Measurements from ENCODE around the gene TARBP2.
A peak's percentile ranks its signal among the peaks of the same experiment; 100 is the strongest.

Gene TARBP2, protein sequence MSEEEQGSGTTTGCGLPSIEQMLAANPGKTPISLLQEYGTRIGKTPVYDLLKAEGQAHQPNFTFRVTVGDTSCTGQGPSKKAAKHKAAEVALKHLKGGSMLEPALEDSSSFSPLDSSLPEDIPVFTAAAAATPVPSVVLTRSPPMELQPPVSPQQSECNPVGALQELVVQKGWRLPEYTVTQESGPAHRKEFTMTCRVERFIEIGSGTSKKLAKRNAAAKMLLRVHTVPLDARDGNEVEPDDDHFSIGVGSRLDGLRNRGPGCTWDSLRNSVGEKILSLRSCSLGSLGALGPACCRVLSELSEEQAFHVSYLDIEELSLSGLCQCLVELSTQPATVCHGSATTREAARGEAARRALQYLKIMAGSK

DNA sequence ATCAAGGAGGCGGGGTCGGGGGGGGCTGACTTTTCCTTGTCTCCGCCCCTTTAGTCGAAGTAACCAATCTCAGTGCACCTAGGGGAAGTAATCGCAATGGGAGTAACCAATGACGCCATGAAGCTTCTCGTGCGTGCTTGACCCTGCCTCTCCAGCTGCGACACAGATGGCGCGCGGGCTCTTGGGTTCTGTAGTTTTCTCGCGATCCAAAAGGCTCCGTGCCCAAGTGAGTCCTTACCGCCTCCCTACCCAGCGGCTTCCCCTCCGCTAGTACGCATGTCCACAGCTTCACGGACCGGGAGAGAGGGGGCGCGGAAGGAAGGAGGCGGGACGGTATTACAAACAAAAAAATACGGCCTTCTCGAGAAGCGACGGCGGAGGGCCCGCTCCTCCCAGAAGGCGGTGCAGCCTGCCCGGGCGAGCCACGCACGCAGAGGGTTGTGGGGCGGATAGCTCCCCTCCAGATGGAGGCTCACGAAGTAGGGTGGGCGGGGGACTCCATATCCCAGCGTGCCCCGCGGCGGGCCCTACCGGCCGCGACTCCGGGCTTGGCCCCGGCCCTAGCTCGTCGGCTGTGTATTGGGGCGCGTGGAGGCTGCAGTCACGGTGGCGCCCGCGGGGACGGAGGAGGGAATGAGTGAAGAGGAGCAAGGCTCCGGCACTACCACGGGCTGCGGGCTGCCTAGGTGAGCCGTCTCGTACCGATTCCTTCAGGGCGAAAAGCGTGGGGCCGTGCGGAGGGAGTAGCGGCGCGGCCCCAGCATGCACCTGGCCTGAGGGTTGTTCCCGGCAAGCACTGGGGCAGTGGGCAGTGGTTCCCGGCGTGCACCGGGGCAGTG lies at the start of gene TARBP2:
TARBP2 (plus strand) TSS at position 508 of the 839 bp plus-strand sequence; CDS start at position 634, 126 bp downstream.
- peaks cover 14% of the 10 kb centered on the region for H3K36me3 Mint-ChIP-seq
- H3K4me1 Mint-ChIP-seq = peaks cover 47% of the 10 kb centered on the region
- H3K4me3 Mint-ChIP-seq = peak within 1 kb of the TSS; percentile 80
- peak; percentile 97 for DNase-seq
- CTCF ChIA-PET = interaction anchor here (0.6 to 2.3 kb wide), 9 partner anchors 8 to 180 kb away, joined by 3 to 8 read pairs (median 6); partner anchors contain the start of gene AAAS
- no peaks in the 10 kb centered on the region for H3K9me3 Mint-ChIP-seq
- H3K27me3 Mint-ChIP-seq = no peaks in the 10 kb centered on the region
- H3K27ac Mint-ChIP-seq = peak within 1 kb of the TSS; percentile 96

DNA sequence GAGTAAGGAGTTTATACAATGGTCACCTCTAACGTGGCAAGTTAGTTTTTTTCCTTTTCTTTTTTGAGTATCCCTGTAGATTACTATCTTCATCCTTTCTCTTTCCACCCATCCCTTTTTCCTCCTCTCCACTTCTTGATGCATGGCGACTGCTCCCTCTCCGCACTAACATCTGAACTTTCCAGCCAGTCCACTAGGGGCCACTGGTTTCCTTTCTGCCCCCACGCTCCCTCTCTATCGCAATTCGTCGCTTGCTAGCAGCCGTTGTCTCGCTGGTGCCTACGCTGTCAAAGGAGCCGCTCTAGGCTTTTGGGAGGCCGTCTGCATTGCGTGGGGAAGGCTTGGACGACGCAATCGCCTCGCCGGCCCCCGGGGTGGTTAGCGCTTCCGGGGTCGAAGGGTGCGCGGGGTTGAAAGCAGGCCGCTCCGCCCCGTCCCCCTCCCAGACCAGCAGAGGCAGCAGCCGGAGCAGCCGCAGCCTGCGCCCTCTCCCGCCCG lies 49.4 kb upstream of the TARBP2 start, which contains the start of gene PCBP2:
PCBP2 (plus strand) TSS at position 442 of the 498 bp plus-strand sequence. CDS start 2,699 bp downstream, outside the sequence.
- H3K27ac Mint-ChIP-seq = peak within 1 kb of the TSS; percentile 99
- H3K4me3 Mint-ChIP-seq = peak within 1 kb of the TSS; percentile 99
- peak; percentile 99 for DNase-seq
- H3K4me1 Mint-ChIP-seq = peaks cover 41% of the 10 kb centered on the region
- H3K27me3 Mint-ChIP-seq = no peaks in the 10 kb centered on the region
- peaks cover 47% of the 10 kb centered on the region for H3K36me3 Mint-ChIP-seq
- H3K9me3 Mint-ChIP-seq = no peaks in the 10 kb centered on the region
- CTCF ChIA-PET = no interaction called here

DNA sequence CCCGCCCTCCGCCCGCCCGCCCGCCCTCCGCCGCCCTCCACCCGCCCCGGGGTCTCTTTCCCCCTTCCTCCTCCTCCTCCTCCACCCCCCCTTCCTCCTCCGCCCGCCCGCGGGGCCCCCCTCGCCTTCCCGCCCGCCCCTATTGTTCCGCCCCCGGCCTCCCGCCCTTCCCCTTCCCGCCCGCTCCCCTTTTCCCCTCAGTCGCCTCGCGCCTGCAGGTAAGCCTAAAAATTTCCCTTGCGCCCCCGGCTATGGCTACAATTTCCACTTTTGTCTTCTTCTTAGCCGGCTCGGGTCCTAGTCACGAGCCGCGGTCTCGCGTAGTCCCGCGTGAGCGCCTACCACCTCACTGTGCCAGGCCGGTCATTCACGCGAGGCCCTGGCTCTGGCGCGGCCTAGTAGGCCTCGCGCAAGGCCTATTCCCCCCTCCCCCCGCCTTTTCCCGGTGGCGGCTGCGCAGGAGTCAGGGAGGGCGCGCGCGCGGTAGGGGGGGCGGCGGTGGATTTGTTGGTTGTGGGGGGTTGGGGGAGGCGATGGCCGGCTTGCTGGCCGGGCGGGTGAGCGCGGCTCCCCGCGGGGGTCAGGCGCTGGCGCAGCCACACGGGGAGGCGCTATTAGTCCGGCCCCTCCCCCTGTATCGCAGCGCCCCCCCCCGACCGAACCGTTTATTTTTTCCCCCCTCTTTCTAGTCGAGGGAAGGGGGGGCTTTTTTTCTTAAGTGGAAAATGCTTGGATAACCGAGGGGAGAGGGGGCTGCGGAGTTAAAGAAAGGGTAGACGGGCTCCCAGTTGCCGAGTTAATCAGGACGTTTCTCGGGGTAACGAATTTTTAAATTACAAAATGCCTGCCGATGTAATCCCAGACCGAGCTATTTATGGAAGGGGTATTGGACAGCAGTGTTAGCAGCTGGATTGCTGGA lies 48.7 kb upstream of the TARBP2 start:
- Mint-ChIP-seq H3K4me1 (peaks cover 41% of the 10 kb centered on the region), H3K36me3 (peaks cover 51% of the 10 kb centered on the region), H3K9me3 (no peaks in the 10 kb centered on the region), H3K4me3 (peak overlapping the region; percentile 99), H3K27ac (peak overlapping the region; percentile 99), H3K27me3 (no peaks in the 10 kb centered on the region)
- DNase-seq = peak; percentile 81
- CTCF ChIA-PET = interaction anchor here (0.6 to 1.2 kb wide), 2 partner anchors 14 to 126 kb away, joined by 3 read pairs; no protein-coding TSS in a partner anchor

DNA sequence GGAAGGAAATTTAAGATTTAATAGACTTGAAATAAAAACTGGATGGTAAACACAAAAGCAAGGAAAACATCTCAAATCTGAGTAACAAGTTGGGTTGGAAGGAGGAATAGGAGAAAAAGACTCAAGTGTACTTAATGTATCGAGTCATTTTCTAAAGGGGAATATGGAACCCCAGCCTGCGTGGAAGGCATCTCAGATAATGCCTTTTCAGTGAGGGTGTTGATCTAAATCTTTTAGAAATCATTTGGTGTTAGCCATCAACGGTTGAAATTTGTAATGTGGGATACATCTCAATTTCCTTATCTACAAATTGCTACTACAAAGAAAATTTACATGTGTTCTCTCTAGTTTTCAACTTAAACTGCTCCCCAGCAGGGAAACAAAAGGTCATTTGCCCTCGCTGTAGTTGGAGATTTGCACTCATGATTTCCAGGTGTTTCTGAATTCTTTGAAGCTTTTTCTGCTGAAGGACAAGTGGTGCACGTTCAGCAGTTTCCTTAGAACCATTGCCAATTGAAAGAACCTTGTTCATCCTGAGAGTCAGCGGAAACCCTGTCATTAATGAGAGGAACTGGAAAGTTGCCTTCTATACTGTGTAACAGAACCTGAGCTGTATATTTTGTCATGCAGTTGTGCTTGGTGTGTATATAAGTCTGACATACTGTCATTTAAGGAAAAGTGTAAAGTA lies 47.0 kb upstream of the TARBP2 start:
- CTCF ChIA-PET = interaction anchor here (0.8 to 2.3 kb wide), 6 partner anchors 12 to 132 kb away, joined by 3 to 9 read pairs (median 4); partner anchors contain the start of gene AAAS
- H3K9me3 Mint-ChIP-seq = no peaks in the 10 kb centered on the region
- H3K4me3 Mint-ChIP-seq = peak overlapping the region; percentile 99
- no peak for DNase-seq
- H3K27me3 Mint-ChIP-seq = no peaks in the 10 kb centered on the region
- peaks cover 41% of the 10 kb centered on the region for H3K4me1 Mint-ChIP-seq
- peaks cover 52% of the 10 kb centered on the region for H3K36me3 Mint-ChIP-seq
- H3K27ac Mint-ChIP-seq = peak overlapping the region; percentile 99

DNA sequence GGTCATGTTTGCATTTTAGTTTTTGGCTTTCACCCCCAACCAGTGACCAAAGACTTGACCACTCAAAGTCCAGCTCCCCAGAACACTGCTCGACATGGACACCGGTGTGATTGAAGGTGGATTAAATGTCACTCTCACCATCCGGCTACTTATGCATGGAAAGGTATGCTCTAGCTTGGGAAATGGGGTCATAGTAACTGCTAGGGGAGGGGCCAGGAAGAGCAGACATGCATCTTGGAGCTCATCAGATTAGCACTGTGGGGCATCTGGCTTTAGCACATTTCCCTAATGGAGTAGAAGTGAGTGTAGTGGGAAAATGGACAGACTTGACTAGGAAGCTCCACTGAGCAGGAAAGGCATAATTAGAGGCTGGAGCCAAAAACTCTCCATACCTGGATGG lies 46.4 kb upstream of the TARBP2 start:
- peak overlapping the region; percentile 99 for H3K4me3 Mint-ChIP-seq
- H3K27me3 Mint-ChIP-seq = no peaks in the 10 kb centered on the region
- CTCF ChIA-PET = interaction anchor here (0.7 to 2.3 kb wide), 6 partner anchors 19 to 133 kb away, joined by 3 to 9 read pairs (median 4); partner anchors contain the start of gene AAAS
- H3K4me1 Mint-ChIP-seq = peaks cover 43% of the 10 kb centered on the region
- no peaks in the 10 kb centered on the region for H3K9me3 Mint-ChIP-seq
- DNase-seq = no peak
- no peak overlapping the region for H3K27ac Mint-ChIP-seq
- peaks cover 56% of the 10 kb centered on the region for H3K36me3 Mint-ChIP-seq

DNA sequence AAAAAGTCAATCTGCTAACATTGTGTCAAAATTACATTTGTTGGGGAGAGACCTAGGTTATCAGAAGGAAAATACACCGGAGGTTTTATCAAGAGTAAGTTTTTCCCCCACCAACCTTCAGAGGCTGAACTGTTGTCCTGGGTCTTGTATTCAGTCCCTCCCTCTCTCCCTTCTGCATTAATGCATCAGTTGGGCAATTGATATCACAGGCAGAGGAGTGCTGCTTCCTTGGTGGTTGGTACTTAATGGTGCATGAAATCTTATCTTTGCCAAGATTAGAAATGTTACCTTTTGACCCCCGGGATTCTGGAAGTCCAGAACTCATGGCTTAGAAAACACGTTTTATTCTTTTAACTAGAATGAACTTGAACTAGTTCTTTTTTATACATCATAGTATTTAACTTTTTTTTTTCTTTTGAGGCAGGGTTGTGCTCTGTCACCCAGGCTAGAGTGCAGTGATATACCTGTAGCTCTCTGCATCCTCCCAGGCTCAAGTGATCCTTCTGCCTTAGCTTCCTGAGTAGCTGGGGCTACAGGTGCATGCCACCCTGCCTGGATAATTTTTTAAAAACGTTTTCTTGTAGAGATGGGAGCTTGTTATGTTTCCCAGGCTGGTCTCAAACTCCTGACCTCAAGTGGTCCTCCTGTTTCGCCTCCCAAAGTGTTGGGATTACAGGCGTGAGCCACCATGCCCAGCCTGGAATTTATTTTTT lies 44.3 kb upstream of the TARBP2 start:
- peaks cover 74% of the 10 kb centered on the region for H3K36me3 Mint-ChIP-seq
- CTCF ChIA-PET = interaction anchor here (0.9 kb wide), 1 partner anchor 52 kb away, joined by 3 read pairs; no protein-coding TSS in a partner anchor
- H3K9me3 Mint-ChIP-seq = no peaks in the 10 kb centered on the region
- peaks cover 43% of the 10 kb centered on the region for H3K4me1 Mint-ChIP-seq
- no peak overlapping the region for H3K27ac Mint-ChIP-seq
- no peaks in the 10 kb centered on the region for H3K27me3 Mint-ChIP-seq
- DNase-seq = no peak
- no peak overlapping the region for H3K4me3 Mint-ChIP-seq

DNA sequence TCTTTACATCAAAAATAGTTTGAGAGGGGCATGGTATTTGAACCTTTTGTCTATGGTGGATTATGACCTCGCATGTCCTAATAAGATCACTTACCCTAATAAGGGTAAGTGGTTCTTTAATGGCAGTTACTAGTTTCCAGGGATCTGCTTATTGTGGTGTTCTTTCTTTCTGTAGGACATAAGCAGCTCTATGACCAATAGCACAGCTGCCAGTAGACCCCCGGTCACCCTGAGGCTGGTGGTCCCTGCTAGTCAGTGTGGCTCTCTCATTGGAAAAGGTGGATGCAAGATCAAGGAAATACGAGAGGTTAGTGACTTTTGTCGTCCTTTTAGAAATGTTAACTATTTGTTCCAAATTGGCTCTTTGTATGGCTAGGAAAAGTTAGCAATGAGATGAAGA lies 42.0 kb upstream of the TARBP2 start:
- CTCF ChIA-PET = interaction anchor here (1.1 kb wide), 1 partner anchor 13 kb away, joined by 3 read pairs; no protein-coding TSS in a partner anchor
- H3K4me1 Mint-ChIP-seq = peaks cover 38% of the 10 kb centered on the region
- no peak overlapping the region for H3K27ac Mint-ChIP-seq
- no peak overlapping the region for H3K4me3 Mint-ChIP-seq
- no peaks in the 10 kb centered on the region for H3K9me3 Mint-ChIP-seq
- H3K27me3 Mint-ChIP-seq = no peaks in the 10 kb centered on the region
- H3K36me3 Mint-ChIP-seq = peaks cover 81% of the 10 kb centered on the region
- DNase-seq = no peak

DNA sequence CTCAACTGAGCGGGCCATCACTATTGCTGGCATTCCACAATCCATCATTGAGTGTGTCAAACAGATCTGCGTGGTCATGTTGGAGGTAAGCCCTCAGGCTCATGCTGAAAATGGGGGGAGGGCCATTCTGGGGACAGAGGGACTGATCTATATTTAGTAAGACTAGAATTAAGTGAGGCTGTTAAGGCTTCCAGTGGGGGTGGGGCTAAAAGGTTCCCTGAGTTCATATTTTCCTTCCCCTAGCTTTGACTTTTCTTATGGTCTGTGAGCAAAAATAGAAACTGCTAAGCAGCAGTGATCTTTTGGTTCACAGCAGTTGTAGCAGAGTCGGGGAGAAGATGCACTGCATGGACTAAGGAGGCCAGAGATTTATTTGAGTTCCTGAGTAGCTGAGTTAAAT lies 40.0 kb upstream of the TARBP2 start:
- DNase-seq = no peak
- no peak overlapping the region for H3K27ac Mint-ChIP-seq
- CTCF ChIA-PET = interaction anchor here (1.0 kb wide), 1 partner anchor 105 kb away, joined by 3 read pairs; no protein-coding TSS in a partner anchor
- H3K36me3 Mint-ChIP-seq = peaks cover 79% of the 10 kb centered on the region
- H3K9me3 Mint-ChIP-seq = no peaks in the 10 kb centered on the region
- peaks cover 23% of the 10 kb centered on the region for H3K4me1 Mint-ChIP-seq
- no peak overlapping the region for H3K4me3 Mint-ChIP-seq
- no peaks in the 10 kb centered on the region for H3K27me3 Mint-ChIP-seq

DNA sequence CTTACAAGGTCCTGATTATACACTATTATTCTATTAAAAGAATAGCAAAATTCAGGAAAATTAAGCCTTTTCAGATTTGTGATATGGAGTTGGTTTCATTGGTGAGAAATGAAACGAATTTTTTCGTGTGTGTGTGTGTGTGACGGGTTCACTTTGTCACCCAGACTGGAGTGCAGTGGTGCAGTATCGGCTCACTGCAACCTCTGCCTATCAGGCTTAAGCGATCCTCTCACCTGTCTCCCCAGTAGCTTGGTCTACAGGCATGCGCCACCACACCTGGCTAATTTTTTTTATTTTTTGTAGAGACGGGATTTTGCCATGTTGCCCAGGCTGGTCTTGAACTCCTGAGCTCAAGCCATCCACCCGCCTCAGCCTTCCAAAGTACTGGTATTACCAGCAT lies 39.5 kb upstream of the TARBP2 start:
- Mint-ChIP-seq H3K36me3 (peaks cover 82% of the 10 kb centered on the region), H3K4me3 (no peak overlapping the region), H3K4me1 (peaks cover 23% of the 10 kb centered on the region), H3K9me3 (no peaks in the 10 kb centered on the region), H3K27me3 (no peaks in the 10 kb centered on the region), H3K27ac (no peak overlapping the region)
- DNase-seq = no peak
- CTCF ChIA-PET = interaction anchor here (0.8 to 1.0 kb wide), 2 partner anchors 11 to 106 kb away, joined by 3 to 4 read pairs; no protein-coding TSS in a partner anchor

DNA sequence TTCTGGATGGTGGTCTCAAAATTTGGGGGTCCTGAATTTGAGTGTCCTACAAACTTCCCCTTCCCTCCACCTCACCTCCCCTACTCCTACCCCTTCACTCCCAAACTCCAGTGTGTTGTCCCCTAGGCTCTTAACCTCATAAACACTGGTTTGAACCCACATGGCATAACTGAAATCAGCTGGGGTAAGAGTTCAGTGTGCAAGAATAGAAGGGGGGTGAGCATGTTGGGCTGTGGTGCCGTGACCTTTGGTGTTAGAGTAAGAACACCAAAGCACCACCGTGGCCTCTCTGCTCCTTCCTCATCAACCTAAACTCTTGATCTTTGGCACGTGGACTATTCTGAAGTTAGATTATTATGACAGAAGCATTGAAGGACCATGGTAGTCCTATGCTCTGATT lies 38.1 kb upstream of the TARBP2 start:
- Mint-ChIP-seq H3K4me1 (peaks cover 23% of the 10 kb centered on the region), H3K9me3 (no peaks in the 10 kb centered on the region), H3K27me3 (no peaks in the 10 kb centered on the region), H3K4me3 (no peak overlapping the region), H3K27ac (no peak overlapping the region), H3K36me3 (peaks cover 87% of the 10 kb centered on the region)
- no peak for DNase-seq
- CTCF ChIA-PET = no interaction called here

DNA sequence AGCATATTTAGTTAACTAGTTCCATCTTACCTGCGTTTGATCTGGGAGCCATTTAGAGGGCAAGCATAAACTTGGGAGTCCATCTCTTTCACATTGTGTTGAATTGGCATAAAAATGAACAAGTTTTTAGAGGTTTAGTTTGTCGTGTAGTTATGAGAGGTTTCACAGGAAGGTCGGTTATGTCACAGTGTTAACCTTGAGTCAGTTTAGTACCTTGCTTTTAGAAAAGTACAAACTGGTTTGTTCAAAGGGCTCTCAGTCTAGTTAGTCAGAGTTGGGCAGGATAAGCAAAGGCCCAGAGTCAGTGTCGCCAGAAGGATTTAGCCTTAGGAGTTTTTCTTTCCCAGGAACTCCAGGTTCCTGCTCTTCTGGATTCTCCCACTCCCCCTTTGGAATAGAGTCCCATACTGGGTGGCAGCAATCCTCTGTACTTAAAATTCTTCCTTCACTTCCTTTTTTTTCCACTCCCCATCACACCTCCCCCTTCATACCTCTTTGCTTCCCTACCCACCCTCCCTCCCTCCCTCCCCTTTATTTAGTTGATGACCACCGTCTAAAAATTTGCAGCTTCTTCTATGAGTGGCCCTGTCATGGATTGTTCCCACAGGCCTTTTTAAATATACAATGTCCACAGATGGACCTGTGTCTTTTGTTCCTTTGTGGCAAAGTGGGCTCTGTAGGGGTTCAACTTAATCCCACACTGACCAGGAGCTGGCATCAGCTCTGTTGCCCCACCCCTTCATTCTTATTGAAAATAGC lies 37.1 kb upstream of the TARBP2 start:
- H3K4me3 Mint-ChIP-seq = no peak overlapping the region
- no peak overlapping the region for H3K27ac Mint-ChIP-seq
- no peak for DNase-seq
- no peaks in the 10 kb centered on the region for H3K9me3 Mint-ChIP-seq
- CTCF ChIA-PET = interaction anchor here (1.0 to 1.5 kb wide), 3 partner anchors 12 to 45 kb away, joined by 3 to 9 read pairs (median 4); no protein-coding TSS in a partner anchor
- no peaks in the 10 kb centered on the region for H3K27me3 Mint-ChIP-seq
- H3K36me3 Mint-ChIP-seq = peaks cover 86% of the 10 kb centered on the region
- peaks cover 22% of the 10 kb centered on the region for H3K4me1 Mint-ChIP-seq
